ENCODE data around the gene SFTPD.
"Not testable (repeated sequence)": the region's sequence is repeated elsewhere in the genome, so short reads cannot be mapped to it uniquely, and the experiment has no call there.

The SFTPD gene

DNA sequence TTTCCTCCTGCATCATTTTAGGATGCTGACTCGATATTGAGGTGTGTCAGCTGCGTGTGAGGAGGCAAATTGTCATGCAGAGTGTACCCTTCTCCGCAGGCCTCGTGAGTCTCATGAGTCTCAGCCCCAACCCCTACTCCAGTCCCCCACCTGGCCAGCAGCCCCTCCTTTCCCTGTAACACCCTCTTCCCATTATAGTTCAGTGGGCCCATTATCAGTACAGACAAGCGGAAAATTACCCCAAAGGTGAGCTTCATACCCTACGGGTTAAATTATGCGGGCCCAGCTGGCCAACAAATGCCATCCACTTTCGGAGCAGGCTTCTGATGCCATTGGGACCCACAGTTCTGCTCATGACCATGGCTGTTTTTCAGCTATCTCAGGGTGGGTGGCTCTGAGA lies 25.2 kb downstream of the SFTPD start:
- DNase-seq = no peak

DNA sequence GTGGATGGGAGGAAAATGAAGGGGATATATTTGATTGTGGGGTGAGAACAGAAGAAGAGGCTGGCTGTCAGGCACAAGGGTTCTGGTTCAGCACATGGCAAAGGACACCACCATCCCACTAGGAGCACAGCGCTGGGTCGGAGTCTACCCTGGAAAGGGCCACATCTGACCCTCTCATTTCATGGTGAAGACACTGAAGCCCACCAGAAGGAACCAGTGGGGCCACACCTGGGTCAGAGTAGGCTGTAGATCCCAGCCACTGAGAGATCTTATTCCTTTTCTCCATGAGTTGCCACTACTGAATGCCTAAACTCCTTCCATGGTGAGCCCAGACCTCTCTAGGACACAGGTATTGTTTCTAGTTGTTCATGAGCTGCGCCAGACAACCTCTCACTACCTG lies 25.8 kb downstream of the SFTPD start:
- DNase-seq = no peak

DNA sequence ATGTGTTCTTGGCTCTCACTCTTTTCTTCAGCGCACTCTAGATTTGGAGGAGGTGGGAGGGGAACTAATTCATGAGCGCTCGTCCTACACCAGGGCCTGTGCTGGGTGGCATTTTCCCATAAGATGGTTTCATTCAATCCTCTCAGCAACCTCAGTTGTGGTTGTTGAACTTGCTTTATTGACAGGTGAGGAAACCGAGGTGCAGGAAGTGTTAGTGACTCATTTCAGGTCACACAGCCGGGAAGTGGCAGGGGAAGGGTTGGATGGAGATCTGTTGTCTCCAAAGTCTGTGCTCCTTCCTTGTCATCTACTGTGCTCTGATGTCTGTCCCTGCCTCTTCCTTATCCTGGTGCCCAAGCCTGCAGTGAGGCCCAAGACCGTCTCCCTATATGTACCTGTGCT lies 26.9 kb downstream of the SFTPD start:
- peak; percentile 49 for DNase-seq

DNA sequence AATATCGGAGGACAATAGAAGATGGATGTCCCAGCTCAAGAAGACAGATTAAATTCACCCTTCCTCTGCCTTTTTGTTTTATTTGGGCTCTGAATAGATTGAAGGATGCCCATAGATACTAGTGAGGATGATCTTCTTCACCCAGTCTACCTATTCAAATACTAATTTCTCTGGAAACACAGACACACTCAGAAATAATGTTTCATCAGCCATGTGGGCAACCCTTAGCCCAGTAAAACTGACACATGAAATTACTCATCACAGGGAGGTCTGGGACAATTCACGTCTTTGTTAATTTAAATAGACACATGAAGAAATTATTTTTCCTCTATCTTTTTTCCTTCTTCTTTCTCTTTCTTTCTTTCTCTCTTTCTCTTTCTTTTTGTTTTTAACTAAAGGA lies 33.1 kb downstream of the SFTPD start:
- DNase-seq = peak; percentile 36

DNA sequence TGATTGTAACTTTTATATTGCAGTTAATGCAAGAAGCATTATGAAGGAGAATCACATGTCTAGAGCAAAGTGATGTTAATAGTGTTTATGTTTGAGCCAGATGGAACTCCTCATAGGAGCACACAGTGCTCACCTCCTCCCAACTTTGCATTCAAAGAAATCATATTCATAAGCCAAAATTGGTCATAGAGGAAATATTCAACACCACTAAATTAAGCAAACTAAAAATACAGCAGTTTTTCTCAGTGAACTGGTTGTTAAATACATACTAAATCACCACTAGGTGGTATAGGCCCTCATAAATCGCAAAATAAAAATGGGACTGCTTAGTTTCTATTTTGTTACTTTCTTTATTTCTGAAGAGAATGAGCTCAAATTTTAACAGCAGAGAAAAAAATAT lies 34.4 kb downstream of the SFTPD start:
- not testable (repeated sequence) for DNase-seq

DNA sequence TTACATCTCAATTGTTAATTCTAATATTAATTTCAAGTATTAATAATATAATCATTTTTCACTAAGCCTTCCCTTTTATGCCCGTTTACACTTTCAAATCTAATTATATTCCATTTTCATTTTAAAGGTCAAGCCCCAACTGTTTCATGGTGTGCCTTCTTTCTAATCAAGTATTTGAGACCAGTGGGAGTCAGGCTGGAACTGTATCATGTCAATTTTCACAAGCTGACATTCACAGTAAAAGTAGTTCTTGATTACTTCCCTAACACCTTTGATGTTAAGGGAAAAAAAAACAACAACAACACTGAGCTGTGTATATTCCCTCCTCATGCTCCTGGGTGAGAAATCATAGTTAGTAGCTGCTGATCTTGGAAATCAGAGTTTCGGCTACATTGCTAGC lies 38.1 kb downstream of the SFTPD start:
- DNase-seq = no peak

DNA sequence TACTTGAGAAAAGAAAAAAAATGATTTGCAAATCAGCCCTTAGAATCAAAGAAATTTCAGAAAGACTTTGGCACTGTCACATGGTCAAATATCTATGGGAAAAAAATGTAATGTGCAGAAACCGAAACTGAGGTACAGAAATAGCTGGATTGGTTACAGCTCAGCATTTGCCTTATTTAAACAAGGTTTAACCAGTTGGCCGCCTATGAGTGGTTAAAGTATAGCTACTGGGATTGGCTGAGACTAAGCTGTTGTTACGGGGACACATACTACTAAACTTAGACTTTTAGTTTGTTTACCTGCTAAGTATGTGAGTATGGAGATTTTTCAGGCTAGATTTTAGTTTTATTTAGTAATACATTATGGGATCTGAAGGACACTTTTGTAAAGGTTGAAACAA lies 38.6 kb downstream of the SFTPD start:
- no peak for DNase-seq

DNA sequence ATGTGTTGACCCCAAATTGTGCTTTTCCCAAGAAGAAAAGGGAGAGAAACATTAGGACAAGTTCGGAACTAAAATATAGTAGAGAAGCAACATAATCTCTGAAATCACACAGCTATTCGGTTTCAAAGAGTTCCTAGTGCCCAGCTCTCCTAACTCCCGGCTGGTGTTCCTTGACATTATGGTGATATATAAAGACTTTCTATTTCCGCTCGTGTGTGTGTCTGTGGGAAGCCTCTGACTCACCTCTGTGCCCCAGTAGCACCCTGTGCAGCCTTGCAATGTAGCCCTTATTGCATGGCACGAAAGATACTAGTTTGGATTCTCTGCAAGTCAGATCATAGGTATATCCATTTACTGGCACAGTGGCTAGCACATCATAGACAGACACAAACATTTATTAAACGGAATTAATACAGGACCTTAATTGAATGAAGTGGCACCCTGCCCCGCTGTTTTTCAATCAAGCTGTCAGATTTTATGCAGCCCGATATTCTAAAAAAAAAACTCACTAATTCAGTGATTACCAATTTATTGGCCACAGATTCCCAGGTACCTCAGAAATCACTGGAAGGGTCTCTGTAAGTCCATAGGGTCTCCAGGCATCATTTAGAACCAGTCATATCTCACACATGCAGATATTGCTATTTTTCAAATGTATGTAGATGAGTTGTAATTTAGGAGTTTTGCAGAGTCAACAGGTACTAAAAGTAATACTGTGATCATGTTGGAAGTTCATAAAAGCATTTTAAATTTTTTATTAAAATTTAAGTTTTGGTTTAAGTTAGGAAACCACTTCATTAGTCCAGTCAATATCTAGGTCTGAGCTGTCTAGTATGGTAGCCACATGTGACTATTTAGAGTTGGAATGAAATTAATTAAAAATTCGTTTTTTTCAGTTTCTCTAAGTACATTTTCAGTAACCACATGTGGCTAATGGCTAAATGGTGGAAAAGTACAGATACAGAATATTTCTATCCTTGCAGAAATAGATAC lies 43.3 kb downstream of the SFTPD start:
- DNase-seq = peak; percentile 55

DNA sequence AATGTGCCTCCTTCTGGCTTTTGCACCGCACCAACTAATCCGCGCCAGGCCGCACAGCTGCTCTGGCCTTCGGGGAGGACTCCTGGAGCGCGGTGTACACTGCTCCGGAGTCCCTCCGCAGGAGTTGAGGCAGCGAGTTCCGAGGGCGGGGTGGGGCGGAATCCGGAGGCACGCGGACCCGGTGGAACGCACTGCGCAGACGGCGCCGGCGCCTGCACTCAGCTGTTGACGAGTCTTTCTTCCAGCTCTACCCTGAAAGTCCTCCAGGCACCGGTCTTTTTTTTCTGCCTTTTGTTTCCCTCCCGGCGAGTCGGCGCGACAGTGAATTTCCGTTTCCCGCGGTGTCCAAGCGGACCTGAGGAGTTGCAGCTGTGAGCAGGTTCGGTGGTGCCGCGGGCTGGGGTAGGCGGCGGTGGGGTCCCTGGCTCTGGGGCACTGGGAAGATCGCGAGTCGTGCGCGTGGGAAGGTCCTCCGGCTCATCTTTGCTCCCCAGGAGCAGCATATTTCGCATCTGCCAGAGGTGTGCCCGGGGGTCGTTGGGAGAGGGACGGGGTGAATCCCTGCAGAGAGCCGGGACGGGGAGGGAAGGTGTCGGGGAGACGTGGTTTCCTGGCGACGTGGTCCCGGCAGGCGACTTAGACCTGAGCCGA lies 44.1 kb downstream of the SFTPD start:
- DNase-seq = peak; percentile 63

DNA sequence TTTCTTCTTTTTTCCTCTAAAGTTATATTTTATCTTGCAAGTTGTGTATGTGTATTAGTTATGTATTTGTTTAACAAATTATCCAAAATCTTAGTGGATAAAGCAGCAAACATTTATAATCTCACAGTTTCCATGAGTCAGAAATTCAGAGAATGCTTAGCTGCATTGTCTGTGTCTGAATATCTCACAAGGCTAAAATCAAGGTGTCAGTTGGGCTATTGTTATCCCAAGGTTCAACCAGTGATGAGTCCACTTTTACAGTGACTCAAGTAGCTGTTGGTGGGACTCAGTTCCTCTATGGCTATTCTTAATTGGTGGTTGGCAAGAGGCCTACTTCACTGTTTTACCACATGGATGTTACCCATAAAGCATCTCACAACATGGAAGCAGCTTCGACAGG lies 47.3 kb downstream of the SFTPD start:
- DNase-seq = not testable (repeated sequence)

DNA sequence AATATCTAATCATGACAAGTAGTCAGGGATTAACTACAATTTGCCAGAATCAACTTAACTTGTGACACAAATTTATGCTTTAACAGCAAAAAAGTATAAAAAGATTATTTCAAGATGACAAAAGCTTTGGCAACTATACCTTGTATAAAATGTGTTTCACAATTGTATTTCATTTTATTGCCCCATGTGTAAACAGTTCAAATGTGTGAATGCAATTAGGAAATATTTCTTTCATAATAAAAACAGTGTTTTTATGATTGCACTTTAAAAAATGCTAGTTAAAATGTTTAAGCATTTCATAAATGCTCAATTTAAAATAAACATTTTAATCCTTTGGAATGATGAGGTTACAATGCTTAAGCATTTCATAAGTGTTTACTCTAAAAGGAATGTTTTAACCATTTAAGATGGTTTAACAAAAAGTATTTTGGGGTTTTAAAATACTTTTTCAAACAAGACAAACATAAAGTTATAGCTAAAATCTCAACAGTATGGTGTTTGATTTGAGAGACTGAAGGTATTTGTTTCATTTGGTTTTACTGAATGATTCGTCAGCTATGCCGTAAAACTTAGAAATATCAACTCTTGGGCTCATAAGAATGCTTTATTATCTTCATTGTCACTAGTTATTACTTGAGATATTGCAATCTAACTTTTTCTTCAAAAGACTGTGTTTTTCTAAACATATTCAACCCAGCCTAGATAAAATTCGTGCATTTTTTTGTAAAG lies 50.1 kb downstream of the SFTPD start:
- no peak for DNase-seq

DNA sequence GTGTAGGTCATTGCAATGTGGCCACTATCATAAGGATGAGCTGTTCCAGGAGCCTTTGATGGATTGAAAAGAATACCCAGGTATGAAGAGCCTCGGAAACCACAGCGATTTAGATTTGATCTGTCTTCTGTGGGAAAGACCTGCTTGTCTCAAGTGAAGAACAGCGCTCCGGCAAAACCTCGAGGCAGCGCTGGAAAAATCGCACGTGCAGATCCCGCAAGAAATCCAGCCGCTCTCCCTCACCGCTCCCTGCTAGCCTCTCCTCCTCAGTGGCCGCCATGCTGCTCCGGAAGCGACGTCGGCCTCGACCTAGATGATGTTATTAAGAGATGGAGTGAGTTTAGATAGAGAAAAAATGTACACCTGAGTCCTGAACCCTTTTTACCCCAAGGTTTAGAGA lies 56.0 kb downstream of the SFTPD start:
- not testable (repeated sequence) for DNase-seq

DNA sequence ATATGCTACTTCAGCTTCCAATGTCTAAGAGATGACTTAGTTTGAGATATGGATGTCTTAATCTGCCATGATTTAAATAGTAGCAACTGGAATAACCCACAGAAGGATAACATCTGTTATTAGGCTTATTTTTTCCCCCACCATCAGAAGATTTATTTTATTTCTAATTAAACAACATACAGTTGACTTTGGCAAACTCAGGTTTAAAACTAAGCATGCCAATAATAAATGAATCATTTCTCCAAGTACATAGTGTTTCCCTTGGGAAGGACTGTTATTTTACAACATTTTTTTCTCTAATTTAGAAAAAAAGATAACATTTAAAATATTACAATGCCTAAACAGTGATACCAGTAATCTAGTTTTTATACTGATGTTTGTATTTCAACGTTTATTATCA lies 58.4 kb downstream of the SFTPD start:
- no peak for DNase-seq

DNA sequence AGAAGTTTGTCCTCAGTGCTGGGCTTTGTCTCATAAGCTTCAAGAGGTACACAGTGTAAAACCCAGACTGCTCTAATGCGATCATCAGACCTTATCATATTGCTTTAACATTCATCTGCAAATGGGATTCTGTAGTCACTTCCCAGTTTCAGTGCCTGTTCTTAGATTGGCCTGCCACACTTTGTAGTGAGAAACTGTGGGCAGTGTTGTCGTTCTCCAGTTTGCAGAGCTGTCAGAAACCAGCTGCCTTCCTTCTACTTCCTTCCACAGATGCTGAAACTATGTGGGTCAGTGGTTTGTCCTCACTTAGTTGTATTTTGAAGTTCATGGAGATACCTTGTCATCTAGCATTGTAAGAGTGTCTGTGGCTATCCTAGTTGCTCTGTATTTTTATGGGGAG lies 59.9 kb downstream of the SFTPD start:
- DNase-seq = peak; percentile 9

Measured in activated CD4-positive, alpha-beta T cell treated with anti-CD3 and anti-CD28 coated beads, Interleukin-2, Interleukin-6, amounts not matched to agents 100 ng/mL and 50 ng/mL, durations not matched to agents 16 hours and 8 hours (primary cell).